ENCODE measurements around the gene UBE4A. TPM values are rescaled to one million over a fixed set of nuclear protein-coding genes. Genes with fewer than 3 reads are reported as not detected.
"Not testable (repeated sequence)": the region's sequence is repeated elsewhere in the genome, so short reads cannot be mapped to it uniquely, and the experiment has no call there.

The UBE4A gene
- total and polyA plus RNA-seq, 2 of the 4 experiments (the other 2 are of a cell fraction): 15.2 to 69.7 TPM

GRCh38 chr11:118416900-118417299, 57.5 kb downstream of the UBE4A start:
- H4K20me1 ChIP-seq (ENCODE audit: insufficient read depth, low read length); H2BK5ac ChIP-seq (ENCODE audit: low read depth, low read length, poor library complexity, severe bottlenecking); H3K14ac ChIP-seq (replicated peaks; ENCODE audit: low read depth, low read length); H2AFZ ChIP-seq (replicated peaks; ENCODE audit: low read length, poor library complexity); H3K9me1 ChIP-seq (ENCODE audit: insufficient read depth, low read length); CTCF ChIA-PET; H3K36me3 ChIP-seq (ENCODE audit: control insufficient read depth, insufficient read depth, low read length); H4K5ac ChIP-seq (ENCODE audit: low read depth, low read length); H3K79me1 ChIP-seq (ENCODE audit: low read depth in 1 of 2, low read length in 2 of 2); H3K9ac ChIP-seq (ENCODE audit: low read depth, low read length); ATAC-seq (ENCODE audit: low read depth); H2AK9ac ChIP-seq (replicated peaks; ENCODE audit: low read depth, low read length, poor library complexity); BruUV-seq (replicated peaks); H3K18ac ChIP-seq (ENCODE audit: low read depth, low read length); H3K4me2 ChIP-seq (ENCODE audit: low read depth, low read length); H4K91ac ChIP-seq (ENCODE audit: insufficient read depth, low read depth, low read length); H2BK15ac ChIP-seq (ENCODE audit: low read depth, low read length); H2AK5ac ChIP-seq (ENCODE audit: low read depth, low read length); H3K9me3 ChIP-seq (ENCODE audit: control insufficient read depth, insufficient read depth, low read length); H3K23ac ChIP-seq (ENCODE audit: low read depth, low read length); H3K56ac ChIP-seq (ENCODE audit: extremely low read depth, insufficient read depth, low read length); H3K4me1 ChIP-seq (ENCODE audit: control insufficient read depth, insufficient read depth, low read length); H3K27ac ChIP-seq (ENCODE audit: insufficient read depth, low read length); H3K4ac ChIP-seq (ENCODE audit: low read depth, low read length); H3K4me3 ChIP-seq (ENCODE audit: insufficient read depth, low read depth, low read length); DNase-seq; in situ Hi-C loops (cut with MboI; ENCODE audit: low sequenced_read_pairs); dilution Hi-C loops (cut with HindIII; ENCODE audit: low sequenced_read_pairs, unreplicated experiment); H3K27me3 ChIP-seq (ENCODE audit: control insufficient read depth, insufficient read depth, low read length); POLR2A ChIA-PET (ENCODE audit: unreplicated experiment); intact Hi-C loops (cut with micrococcal nuclease); H2BK120ac ChIP-seq (ENCODE audit: low read depth, low read length); H4K8ac ChIP-seq (ENCODE audit: low read depth in 2 of 2, low read length in 2 of 2); H2BK20ac ChIP-seq (ENCODE audit: low read depth, low read length): not testable (repeated sequence)
